Body of pancreas (tissue), 4 donors: ENCODE data around the gene HSFX2.
"Not testable (repeated sequence)": the region's sequence is repeated elsewhere in the genome, so short reads cannot be mapped to it uniquely, and the experiment has no call there.

Experiments
- CTCF ChIP-seq, 7 experiments: fragments of 450-650 bp in 4 of 7; fragments of 200-600 bp in 3 of 7; sonication (generic) in 3 of 7; IDR thresholded peaks; one replicate each; pipeline ENCODE4 v1.5.1; 2016 to 2019; ENCODE audit warnings: antibody characterized with exemption in 7 of 7
- POLR2A ChIP-seq, 3 donors: fragments of 450-650 bp; IDR thresholded peaks; one replicate each; pipeline ENCODE4 v1.6.1; 2016; ENCODE audit warnings: antibody characterized with exemption in 3 of 3, mild to moderate bottlenecking in 2 of 3

DNA sequence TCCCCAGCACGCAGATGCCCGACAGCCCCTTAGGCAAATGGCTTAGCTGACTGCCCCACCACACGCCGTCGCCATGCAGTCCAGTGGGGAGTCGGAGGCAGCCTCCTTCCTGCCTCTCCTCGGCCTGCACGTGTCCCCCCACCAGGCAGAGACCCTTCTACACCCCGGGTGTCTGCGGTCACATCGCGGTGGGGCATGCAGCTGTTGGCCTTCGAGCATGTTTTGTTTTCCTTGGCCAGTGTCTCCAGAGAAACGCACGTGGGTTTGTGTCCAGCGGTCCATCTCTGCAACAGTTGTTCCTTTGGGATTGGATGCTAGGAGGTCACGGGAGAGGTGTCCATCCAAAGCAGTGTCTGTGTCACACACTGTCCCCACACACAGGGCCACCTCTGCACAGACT is at the start of gene HSFX2:
- TF ChIP-seq CTCF, POLR2A (IDR thresholded peaks at IDR 0.05): not testable (repeated sequence)
